ENCODE data around the gene ITPKC.

Gene ITPKC

GRCh38 chr19:40697007-40697406 lies 19.9 kb upstream of the ITPKC start:
- TF ChIP-seq FOXM1 (IDR thresholded peaks at IDR 0.05; ENCODE audit: borderline replicate concordance, low read depth), result no peak

GRCh38 chr19:40700083-40700482 lies 16.8 kb upstream of the ITPKC start:
- TF ChIP-seq TCF12 (IDR thresholded peaks at IDR 0.05; ENCODE audit: low read depth) (no peak), EP300 (IDR thresholded peaks at IDR 0.05; ENCODE audit: borderline replicate concordance) (no peak), FOXM1 (IDR thresholded peaks at IDR 0.05; ENCODE audit: borderline replicate concordance, low read depth) (no peak), NFIC (IDR thresholded peaks at IDR 0.05) (no peak), TAF1 (IDR thresholded peaks at IDR 0.05; ENCODE audit: low read depth) (no peak), MAX (IDR thresholded peaks at IDR 0.05) (no peak), ZBTB7A (IDR thresholded peaks at IDR 0.05; ENCODE audit: low read depth) (no peak), EGR1 (IDR thresholded peaks at IDR 0.05) (no peak), CEBPB (IDR thresholded peaks at IDR 0.05) (no peak), CREB1 (IDR thresholded peaks at IDR 0.05; ENCODE audit: low read depth) (no peak), REST (IDR thresholded peaks at IDR 0.05; ENCODE audit: low read depth) (no peak)

GRCh38 chr19:40701758-40702157 lies 15.2 kb upstream of the ITPKC start:
- no peak for TF ChIP-seq TCF12 (IDR thresholded peaks at IDR 0.05; ENCODE audit: low read depth)
- TF ChIP-seq REST (IDR thresholded peaks at IDR 0.05; ENCODE audit: low read depth), result no peak
- TF ChIP-seq NFIC (IDR thresholded peaks at IDR 0.05), result no peak
- TF ChIP-seq FOXM1 (IDR thresholded peaks at IDR 0.05; ENCODE audit: borderline replicate concordance, low read depth), result no peak
- no peak for TF ChIP-seq EP300 (IDR thresholded peaks at IDR 0.05; ENCODE audit: borderline replicate concordance)

- TF ChIP-seq RAD21 (IDR thresholded peaks at IDR 0.05; ENCODE audit: low read depth) (no peak), FOXM1 (IDR thresholded peaks at IDR 0.05; ENCODE audit: borderline replicate concordance, low read depth) (no peak), NFIC (IDR thresholded peaks at IDR 0.05) (no peak), TEAD4 (IDR thresholded peaks at IDR 0.05) (no peak), MAX (IDR thresholded peaks at IDR 0.05) (no peak), TAF1 (IDR thresholded peaks at IDR 0.05; ENCODE audit: low read depth) (no peak), USF1 (IDR thresholded peaks at IDR 0.05) (no peak), EGR1 (IDR thresholded peaks at IDR 0.05) (no peak)
Measured at GRCh38 chr19:40702337-40703012, 14.4 kb upstream of the ITPKC start.

- TF ChIP-seq CREB1 (IDR thresholded peaks at IDR 0.05; ENCODE audit: low read depth) (no peak), USF1 (IDR thresholded peaks at IDR 0.05) (no peak), NFIC (IDR thresholded peaks at IDR 0.05) (no peak), REST (IDR thresholded peaks at IDR 0.05; ENCODE audit: low read depth) (no peak), RAD21 (IDR thresholded peaks at IDR 0.05; ENCODE audit: low read depth) (no peak), EGR1 (IDR thresholded peaks at IDR 0.05) (no peak), TEAD4 (IDR thresholded peaks at IDR 0.05) (no peak), YY1 (IDR thresholded peaks at IDR 0.05; ENCODE audit: low read depth) (no peak), FOXM1 (IDR thresholded peaks at IDR 0.05; ENCODE audit: borderline replicate concordance, low read depth) (no peak), EP300 (IDR thresholded peaks at IDR 0.05; ENCODE audit: borderline replicate concordance) (no peak), TCF12 (IDR thresholded peaks at IDR 0.05; ENCODE audit: low read depth) (no peak)
Measured at GRCh38 chr19:40703029-40703755, 13.7 kb upstream of the ITPKC start.
